ENCODE results near the gene KCNAB3. TPM values are rescaled to one million over a fixed set of nuclear protein-coding genes. Genes with fewer than 3 reads are reported as not detected.

The KCNAB3 gene
- total and polyA plus RNA-seq, 9 of the 15 experiments (the other 6 are each of a cell fraction or from before 2014, with no cell fraction given) = 0.03 to 2.5 (median 1.1) TPM

- no peak for TF ChIP-seq TAF15 (IDR thresholded peaks at IDR 0.05; ENCODE audit: low read depth, low read length)
- TF ChIP-seq TFAP4 (CRISPR knock-in tag; IDR thresholded peaks at IDR 0.05; ENCODE audit: borderline replicate concordance) = peak; percentile 99
- peak; percentile 42; the same call in 1 of the 2 replicates for TF ChIP-seq TGIF2 (CRISPR knock-in tag; IDR thresholded peaks at IDR 0.05)
- no peak for TF ChIP-seq KLF1 (tag; IDR thresholded peaks at IDR 0.05)
- TF ChIP-seq BCL6 (CRISPR knock-in tag; IDR thresholded peaks at IDR 0.05) = no peak
- TF ChIP-seq TBL1XR1 (IDR thresholded peaks at IDR 0.05; ENCODE audit: low read length in 2 of 2) = no peak
- TF ChIP-seq CREB1 (IDR thresholded peaks at IDR 0.05) = no peak
- TF ChIP-seq CREB1 (CRISPR knock-in tag; IDR thresholded peaks at IDR 0.05) = no peak
- no peak for TF ChIP-seq AFF1 (IDR thresholded peaks at IDR 0.05; ENCODE audit: low read depth in 1 of 2, partially characterized antibody in 2 of 2)
- no peak for TF ChIP-seq U2AF1 (optimal IDR thresholded peaks at IDR 0.05; ENCODE audit: low read depth, low read length)
- no peak for TF ChIP-seq ZNF655 (CRISPR knock-in tag; IDR thresholded peaks at IDR 0.05)
- peak; percentile 31; the same call in 1 of the 2 replicates for TF ChIP-seq PBX2 (CRISPR knock-in tag; IDR thresholded peaks at IDR 0.05; ENCODE audit: low read depth)
- peak; percentile 75 for TF ChIP-seq PBX2 (tag; conservative IDR thresholded peaks at IDR 0.05; ENCODE audit: low read depth)
- TF ChIP-seq ZNF511 (CRISPR knock-in tag; IDR thresholded peaks at IDR 0.05) = no peak
- no peak for TF ChIP-seq MAFF (IDR thresholded peaks at IDR 0.05; ENCODE audit: low read length)
- 0 out of 2 replicates have a peak, but pooled peaks have one; percentile 22 for TF ChIP-seq ZBTB12 (CRISPR knock-in tag; IDR thresholded peaks at IDR 0.05)
Measured at GRCh38 chr17:7885367-7886226, 44.1 kb downstream of the KCNAB3 start (continued).

All from K562 (cell line).